Common myeloid progenitor, CD34-positive (primary cell): ENCODE measurements around the gene FBXL5.

Experiments used
- CTCF ChIA-PET: fragments of 350-600 bp; sonication (Branson Sonifier 250); formaldehyde crosslinking; loops from one replicate; lab custom pipeline; 2021; ENCODE audit warnings: antibody characterized with exemption; lab: Charles Lee
- POLR2A ChIA-PET: fragments of 350-600 bp; sonication (Branson Sonifier 250); formaldehyde crosslinking; loops from one replicate; lab custom pipeline; 2021; ENCODE audit warnings: antibody characterized with exemption; lab: Charles Lee
- DNase-seq, 3 donors: peaks; one replicate each; pipeline versions ENCODE4 v3.0.0 to v3.0.0-alpha.2; 2013
- H3K27ac ChIP-seq, 2 experiments: 1 replicate in 1 of 2; 2 replicates in 1 of 2; pipeline ENCODE4 v1.7.0; 2013; ENCODE audit warnings: inconsistent platforms in 2 of 2, low read length in 2 of 2, mild to moderate bottlenecking in 2 of 2, low read depth in 1 of 2, moderate library complexity in 1 of 2; ENCODE audit not compliant: severe bottlenecking in 2 of 2, insufficient read depth in 1 of 2, poor library complexity in 1 of 2
- H3K27me3 ChIP-seq, 5 experiments: replicated peaks in 2 of 5; 1 replicate in 3 of 5; 2 replicates in 2 of 5; pipeline versions ENCODE4 v1.6.1 to v1.7.0; 2013; ENCODE audit warnings: low read length in 4 of 5, mild to moderate bottlenecking in 2 of 5, moderate library complexity in 2 of 5, inconsistent platforms in 1 of 5; ENCODE audit not compliant: insufficient read depth in 5 of 5, control insufficient read depth in 4 of 5
- H3K36me3 ChIP-seq, 4 experiments: 1 replicate in 2 of 4; 2 replicates in 2 of 4; pipeline versions ENCODE4 v1.6.1 to v1.7.0; 2013; ENCODE audit warnings: low read length in 3 of 4, control low read depth in 1 of 4, mild to moderate bottlenecking in 1 of 4; ENCODE audit not compliant: control insufficient read depth in 4 of 4, insufficient read depth in 4 of 4
- H3K4me1 ChIP-seq, 4 experiments: 1 replicate in 3 of 4; 2 replicates in 1 of 4; pipeline versions ENCODE4 v1.6.1 to v1.7.1; 2013; ENCODE audit warnings: low read length in 3 of 4, mild to moderate bottlenecking in 3 of 4, control low read depth in 1 of 4, inconsistent platforms in 1 of 4, moderate library complexity in 1 of 4; ENCODE audit not compliant: control insufficient read depth in 4 of 4, insufficient read depth in 4 of 4; ENCODE audit errors: control extremely low read depth in 1 of 4
- H3K4me3 ChIP-seq, 7 experiments: 1 replicate in 4 of 7; 2 replicates in 3 of 7; pipeline versions ENCODE4 v1.5.1 to v1.7.0; 2013; ENCODE audit warnings: mild to moderate bottlenecking in 7 of 7, low read length in 6 of 7, moderate library complexity in 6 of 7, inconsistent platforms in 2 of 7, low read depth in 2 of 7, control low read depth in 1 of 7; ENCODE audit not compliant: insufficient read depth in 4 of 7, control insufficient read depth in 1 of 7; ENCODE audit errors: extremely low read depth in 1 of 7
- H3K9me3 ChIP-seq, 5 experiments: 1 replicate in 4 of 5; 2 replicates in 1 of 5; pipeline versions ENCODE4 v1.6.1 to v1.7.1; 2013; ENCODE audit warnings: low read length in 4 of 5, mild to moderate bottlenecking in 2 of 5, inconsistent platforms in 1 of 5, low read depth in 1 of 5, moderate library complexity in 1 of 5; ENCODE audit not compliant: control insufficient read depth in 4 of 5, insufficient read depth in 2 of 5; ENCODE audit errors: control extremely low read depth in 1 of 5
- WGBS: methylation state at CpG from one replicate; pipeline ENCODE4 v1.1.5; 2013; ENCODE audit not compliant: insufficient coverage; 5-methylcytosine and 5-hydroxymethylcytosine counted together

Gene FBXL5

GRCh38 chr4:15672101-15672500 lies 16.9 kb upstream of the FBXL5 start:
- no peaks in the 10 kb centered on the region for H3K27me3 ChIP-seq
- H3K36me3 ChIP-seq, result peaks cover 0 to 5% (median 0%) of the 10 kb centered on the region in 4 experiments
- peaks cover 0 to 8% (median 2%) of the 10 kb centered on the region in 4 experiments for H3K4me1 ChIP-seq
- WGBS, result 100% methylated on average over 1 of the region's 3 CpGs
- no peak overlapping the region for H3K4me3 ChIP-seq
- ChIA-PET CTCF (interaction anchor here (1.2 to 2.7 kb wide), 5 partner anchors 8 to 95 kb away, joined by 3 to 14 read pairs (median 4); no protein-coding TSS in a partner anchor), POLR2A (no interaction called here)
- H3K27ac ChIP-seq, result no peak overlapping the region
- no peaks in the 10 kb centered on the region for H3K9me3 ChIP-seq
- no peak for DNase-seq

GRCh38 chr4:15670576-15670975 lies 15.4 kb upstream of the FBXL5 start:
- DNase-seq, result no peak
- ChIA-PET CTCF (interaction anchor here (0.6 to 1.8 kb wide), 5 partner anchors 9 to 526 kb away, joined by 3 to 4 read pairs (median 3); no protein-coding TSS in a partner anchor), POLR2A (no interaction called here)
- Histone ChIP-seq H3K36me3 (peaks cover 0 to 7% (median 0%) of the 10 kb centered on the region in 4 experiments), H3K4me1 (peaks cover 4 to 12% (median 10%) of the 10 kb centered on the region in 4 experiments), H3K9me3 (no peaks in the 10 kb centered on the region), H3K4me3 (no peak overlapping the region), H3K27me3 (no peaks in the 10 kb centered on the region), H3K27ac (no peak overlapping the region)
- 100% methylated on average over 1 of the region's 3 CpGs for WGBS

- peaks cover 4 to 17% (median 10%) of the 10 kb centered on the region in 4 experiments for H3K4me1 ChIP-seq
- peaks cover 0 to 7% (median 0%) of the 10 kb centered on the region in 4 experiments for H3K36me3 ChIP-seq
- no peaks in the 10 kb centered on the region for H3K9me3 ChIP-seq
- H3K27ac ChIP-seq, result no peak overlapping the region
- no CpG with 5 or more reads among the region's 1 CpG for WGBS
- DNase-seq, result no peak
- H3K4me3 ChIP-seq, result no peak overlapping the region
- no peaks in the 10 kb centered on the region for H3K27me3 ChIP-seq
- POLR2A ChIA-PET, result no interaction called here
- CTCF ChIA-PET, result no interaction called here
These were observed 13.6 kb upstream of the FBXL5 start for GRCh38 chr4:15668566-15669435.

DNA sequence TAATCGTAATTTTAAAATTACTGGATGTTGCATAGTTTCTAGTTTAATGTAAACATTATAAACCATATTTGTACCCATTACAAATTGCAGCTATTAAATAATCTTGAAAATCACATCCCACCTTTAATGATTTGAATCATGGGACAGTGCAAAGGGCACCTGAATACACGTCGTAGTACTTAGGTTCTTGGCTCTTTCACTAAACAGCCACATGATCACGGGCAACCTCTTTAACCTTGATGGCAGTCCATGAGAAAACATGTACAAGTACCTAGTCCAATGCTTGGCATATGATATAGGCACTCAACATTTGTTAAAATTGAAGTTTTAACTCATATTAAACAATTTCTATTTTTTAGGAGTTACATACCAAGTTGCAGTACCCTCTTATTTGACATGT lies 11.8 kb upstream of the FBXL5 start:
- DNase-seq, result no peak
- CTCF ChIA-PET, result interaction anchor here (0.7 to 1.8 kb wide), 2 partner anchors 10 kb away, joined by 3 to 6 read pairs; no protein-coding TSS in a partner anchor
- 96% methylated on average over 3 of the region's 4 CpGs for WGBS
- Histone ChIP-seq H3K27me3 (no peaks in the 10 kb centered on the region), H3K27ac (no peak overlapping the region), H3K36me3 (peaks cover 0 to 3% (median 0%) of the 10 kb centered on the region in 4 experiments), H3K9me3 (no peaks in the 10 kb centered on the region), H3K4me3 (no peak overlapping the region), H3K4me1 (peaks cover 4 to 17% (median 10%) of the 10 kb centered on the region in 4 experiments)
- POLR2A ChIA-PET, result no interaction called here

DNA sequence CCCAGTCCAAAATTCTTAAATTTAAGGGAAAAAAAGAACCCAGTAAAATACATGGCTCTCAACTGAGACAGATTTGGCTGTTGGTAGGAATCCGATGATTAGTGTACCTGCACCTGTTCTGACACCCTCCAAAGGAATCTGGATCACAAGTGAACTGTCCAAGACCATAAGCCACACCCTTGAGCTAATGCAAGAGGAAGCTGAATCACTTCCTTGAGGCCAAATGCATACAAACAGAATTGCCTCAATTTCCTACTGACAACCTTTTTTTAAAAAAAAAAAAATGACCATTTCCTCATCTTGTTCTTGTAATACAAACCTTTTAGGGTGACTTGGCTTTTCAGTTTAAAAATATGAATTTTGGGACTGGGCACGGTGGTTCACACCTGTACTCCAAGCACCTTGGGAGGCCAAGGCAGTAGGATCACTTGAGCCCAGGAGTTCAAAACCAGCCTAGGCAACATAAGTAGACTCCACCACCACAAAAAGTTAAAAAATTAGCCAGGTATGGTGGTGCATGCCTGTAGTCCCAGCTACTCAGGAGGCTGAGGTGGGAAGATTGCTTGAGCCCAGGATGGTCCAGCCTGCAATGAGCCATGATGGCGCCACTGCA lies 10.7 kb upstream of the FBXL5 start:
- WGBS, result 75% methylated on average over 1 of the region's 3 CpGs
- Histone ChIP-seq H3K27ac (no peak overlapping the region), H3K36me3 (peaks cover 0 to 3% (median 0%) of the 10 kb centered on the region in 4 experiments), H3K4me3 (no peak overlapping the region), H3K4me1 (peaks cover 4 to 17% (median 13%) of the 10 kb centered on the region in 4 experiments), H3K9me3 (no peaks in the 10 kb centered on the region), H3K27me3 (no peaks in the 10 kb centered on the region)
- POLR2A ChIA-PET, result no interaction called here
- CTCF ChIA-PET, result interaction anchor here (1.8 kb wide), 1 partner anchor 9 kb away, joined by 6 read pairs; no protein-coding TSS in a partner anchor
- peak in 2 of 3 donors; percentile 28 to 44 for DNase-seq

DNA sequence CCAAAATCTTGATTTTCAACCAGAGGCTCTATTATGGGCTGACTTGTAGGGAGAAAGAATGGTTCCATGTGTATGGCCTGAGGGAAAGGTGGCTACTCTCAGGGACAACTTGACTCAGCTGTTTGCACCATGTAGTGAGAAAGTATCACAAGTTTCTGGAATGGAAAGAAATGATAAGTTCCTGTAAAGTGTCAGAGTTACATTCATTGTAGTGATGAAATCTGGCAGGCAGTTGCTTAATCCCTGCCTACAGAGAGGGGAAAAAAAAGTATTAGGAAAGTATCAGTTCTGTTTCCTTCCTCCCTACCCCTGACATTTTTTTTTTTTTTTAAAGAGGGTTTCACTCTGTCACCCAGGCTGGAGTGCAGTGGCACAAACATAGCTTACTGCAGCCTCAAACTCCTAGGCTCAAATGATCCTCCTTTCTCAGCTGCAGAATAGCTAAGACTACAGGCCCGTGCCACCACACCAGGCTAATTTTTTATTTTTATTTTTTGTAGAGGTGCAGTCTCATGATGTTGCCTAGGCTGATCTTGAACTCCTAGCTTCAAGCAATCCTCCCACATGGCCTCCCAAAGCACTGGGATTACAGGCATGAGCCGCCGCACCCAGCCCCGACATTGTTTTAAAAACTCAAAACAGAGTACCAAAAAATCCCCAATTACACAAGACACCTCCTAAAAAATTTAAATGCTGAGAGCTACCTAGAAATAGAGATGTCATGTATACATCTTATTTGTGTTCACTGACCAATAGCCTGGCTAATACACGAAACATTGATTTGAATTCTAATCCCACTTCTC lies 4.8 kb upstream of the FBXL5 start:
- ChIA-PET CTCF (interaction anchor here (1.7 kb wide), 1 partner anchor 13 kb away, joined by 5 read pairs; no protein-coding TSS in a partner anchor), POLR2A (interaction anchor here (0.6 kb wide), 1 partner anchor 21 kb away, joined by 3 read pairs; the partner anchor contains the start of gene FAM200B)
- H3K36me3 ChIP-seq, result peaks cover 0 to 2% (median 0%) of the 10 kb centered on the region in 4 experiments
- H3K27me3 ChIP-seq, result no peaks in the 10 kb centered on the region
- peak overlapping the region in 2 of 7 experiments; percentile 24 to 71 for H3K4me3 ChIP-seq
- WGBS, result no CpG with 5 or more reads among the region's 5 CpGs
- peaks cover 8 to 25% (median 14%) of the 10 kb centered on the region in 4 experiments for H3K4me1 ChIP-seq
- H3K27ac ChIP-seq, result no peak overlapping the region
- H3K9me3 ChIP-seq, result no peaks in the 10 kb centered on the region
- peak in 2 of 3 donors; percentile 47 to 52 for DNase-seq
